Urinary bladder (tissue), 4 donors: ENCODE measurements around the gene KCNS3. TPM values are rescaled to one million over a fixed set of nuclear protein-coding genes. Genes with fewer than 3 reads are reported as not detected.
"Not testable (repeated sequence)": the region's sequence is repeated elsewhere in the genome, so short reads cannot be mapped to it uniquely, and the experiment has no call there.

Source experiments
- DNase-seq: peaks from one replicate; pipeline ENCODE4 v3.0.0-alpha.2; 2015; ENCODE audit errors: extremely low spot score
- H3K27ac ChIP-seq: one replicate; pipeline ENCODE4 v1.5.1; 2013; ENCODE audit warnings: low read depth, mild to moderate bottlenecking, moderate library complexity
- H3K36me3 ChIP-seq: one replicate; pipeline ENCODE4 v1.6.1; 2013; ENCODE audit warnings: mild to moderate bottlenecking, moderate library complexity; ENCODE audit not compliant: insufficient read depth
- H3K4me1 ChIP-seq: one replicate; pipeline ENCODE4 v1.6.1; 2013; ENCODE audit warnings: mild to moderate bottlenecking, moderate library complexity; ENCODE audit not compliant: insufficient read depth
- H3K4me3 ChIP-seq: one replicate; pipeline ENCODE4 v1.5.1; 2013; ENCODE audit warnings: low read depth, low read length
- WGBS: extraction: QIAGEN DNeasy Blood & Tissue Kit; methylation state at CpG from one replicate; pipeline ENCODE4 v1.1.7; 2013; 5-methylcytosine and 5-hydroxymethylcytosine counted together
- polyA plus RNA-seq: library from polyadenylated mRNA; stranded (reverse); fragments of 200-250 nt; gene quantifications from one replicate; pipeline ENCODE4 v1.2.3, GENCODE V29; 2013
- total RNA-seq: library from RNA; depleted of rRNA; stranded (reverse); fragments of >200 nt; gene quantifications from one replicate; pipeline ENCODE4 v1.2.3, GENCODE V29; 2014
- donor health status: healthy with polysubstance abuse.
- donor health status: healthy.

Gene KCNS3
- total and polyA plus RNA-seq, 2 donors, result 7.7 to 14.9 TPM

- Histone ChIP-seq H3K4me3 (no peak overlapping the region), H3K36me3 (no peaks in the 10 kb centered on the region), H3K4me1 (no peaks in the 10 kb centered on the region), H3K27ac (no peak overlapping the region)
- DNase-seq, result no peak
- WGBS, result 91% methylated on average over 1 of the region's 1 CpG
Measured at GRCh38 chr2:17936599-17936998, 58.1 kb downstream of the KCNS3 start.

GRCh38 chr2:17940091-17940630 lies 61.7 kb downstream of the KCNS3 start:
- H3K4me1 ChIP-seq, result no peaks in the 10 kb centered on the region
- H3K4me3 ChIP-seq, result no peak overlapping the region
- no peak overlapping the region for H3K27ac ChIP-seq
- no peaks in the 10 kb centered on the region for H3K36me3 ChIP-seq
- DNase-seq, result no peak
- WGBS, result 47% methylated on average over 2 of the region's 2 CpGs

- Histone ChIP-seq H3K36me3 (no peaks in the 10 kb centered on the region), H3K27ac (no peak overlapping the region), H3K4me1 (no peaks in the 10 kb centered on the region), H3K4me3 (no peak overlapping the region)
- no peak for DNase-seq
- WGBS, result 71% methylated on average over 4 of the region's 4 CpGs
Measured at GRCh38 chr2:17943444-17943843, 65.0 kb downstream of the KCNS3 start.

GRCh38 chr2:17947113-17947512 lies 68.6 kb downstream of the KCNS3 start:
- no peak for DNase-seq
- H3K27ac ChIP-seq, result no peak overlapping the region
- no peaks in the 10 kb centered on the region for H3K36me3 ChIP-seq
- H3K4me3 ChIP-seq, result no peak overlapping the region
- WGBS, result 88% methylated on average over 3 of the region's 3 CpGs
- H3K4me1 ChIP-seq, result no peaks in the 10 kb centered on the region

- WGBS, result 81% methylated on average over 6 of the region's 6 CpGs
- DNase-seq, result no peak
- Histone ChIP-seq H3K4me3 (no peak overlapping the region), H3K36me3 (no peaks in the 10 kb centered on the region), H3K4me1 (no peaks in the 10 kb centered on the region), H3K27ac (no peak overlapping the region)
Measured at GRCh38 chr2:17950006-17950405, 71.5 kb downstream of the KCNS3 start.

- Histone ChIP-seq H3K4me3 (no peak overlapping the region), H3K36me3 (no peaks in the 10 kb centered on the region), H3K4me1 (no peaks in the 10 kb centered on the region), H3K27ac (no peak overlapping the region)
- no peak for DNase-seq
- 84% methylated on average over 4 of the region's 4 CpGs for WGBS
Measured at GRCh38 chr2:17951563-17951962, 73.1 kb downstream of the KCNS3 start.

- 74% methylated on average over 4 of the region's 4 CpGs for WGBS
- DNase-seq, result no peak
- no peaks in the 10 kb centered on the region for H3K36me3 ChIP-seq
- H3K4me1 ChIP-seq, result no peaks in the 10 kb centered on the region
- H3K27ac ChIP-seq, result no peak overlapping the region
- no peak overlapping the region for H3K4me3 ChIP-seq
Measured at GRCh38 chr2:17958466-17959092, 80.1 kb downstream of the KCNS3 start.

GRCh38 chr2:17959356-17959755 lies 80.9 kb downstream of the KCNS3 start:
- WGBS, result 56% methylated on average over 3 of the region's 3 CpGs
- H3K27ac ChIP-seq, result no peak overlapping the region
- no peak for DNase-seq

GRCh38 chr2:17959833-17960232 lies 81.4 kb downstream of the KCNS3 start:
- DNase-seq, result no peak
- WGBS, result 81% methylated on average over 5 of the region's 5 CpGs

More at GRCh38 chr2:17959356-17959755, 80.9 kb downstream of the KCNS3 start:
- H3K4me1 ChIP-seq, result no peaks in the 10 kb centered on the region
- no peak overlapping the region for H3K4me3 ChIP-seq
- no peaks in the 10 kb centered on the region for H3K36me3 ChIP-seq

DNA sequence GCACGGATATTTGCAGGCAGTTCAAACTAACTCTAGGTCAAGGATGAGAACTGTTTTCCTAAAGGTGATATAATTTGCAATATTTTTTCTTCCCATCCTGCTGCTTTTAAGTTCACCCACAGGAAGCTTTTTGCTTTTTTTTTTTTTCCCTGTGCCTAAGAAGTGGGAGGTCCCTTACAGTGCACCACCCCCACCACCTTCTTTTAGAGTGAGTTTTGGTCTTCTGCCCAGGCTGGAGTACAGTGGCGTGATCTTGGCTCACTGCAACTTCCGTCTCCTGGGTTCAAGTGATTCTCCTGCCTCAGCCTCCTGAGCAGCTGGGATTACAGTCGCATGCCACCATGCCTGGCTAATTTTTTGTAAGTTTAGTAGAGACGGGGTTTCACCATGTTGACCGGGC lies 82.5 kb downstream of the KCNS3 start:
- Histone ChIP-seq H3K27ac (no peak overlapping the region), H3K4me3 (no peak overlapping the region), H3K4me1 (no peaks in the 10 kb centered on the region), H3K36me3 (no peaks in the 10 kb centered on the region)
- 80% methylated on average over 6 of the region's 6 CpGs for WGBS
- DNase-seq, result no peak

More at GRCh38 chr2:17959833-17960232, 81.4 kb downstream of the KCNS3 start:
- no peaks in the 10 kb centered on the region for H3K4me1 ChIP-seq
- H3K36me3 ChIP-seq, result no peaks in the 10 kb centered on the region
- H3K27ac ChIP-seq, result no peak overlapping the region
- H3K4me3 ChIP-seq, result no peak overlapping the region

- WGBS, result 96% methylated on average over 2 of the region's 2 CpGs
- no peaks in the 10 kb centered on the region for H3K36me3 ChIP-seq
- no peaks in the 10 kb centered on the region for H3K4me1 ChIP-seq
- no peak overlapping the region for H3K4me3 ChIP-seq
- H3K27ac ChIP-seq, result no peak overlapping the region
- DNase-seq, result no peak
Measured at GRCh38 chr2:17961789-17962188, 83.3 kb downstream of the KCNS3 start.

DNA sequence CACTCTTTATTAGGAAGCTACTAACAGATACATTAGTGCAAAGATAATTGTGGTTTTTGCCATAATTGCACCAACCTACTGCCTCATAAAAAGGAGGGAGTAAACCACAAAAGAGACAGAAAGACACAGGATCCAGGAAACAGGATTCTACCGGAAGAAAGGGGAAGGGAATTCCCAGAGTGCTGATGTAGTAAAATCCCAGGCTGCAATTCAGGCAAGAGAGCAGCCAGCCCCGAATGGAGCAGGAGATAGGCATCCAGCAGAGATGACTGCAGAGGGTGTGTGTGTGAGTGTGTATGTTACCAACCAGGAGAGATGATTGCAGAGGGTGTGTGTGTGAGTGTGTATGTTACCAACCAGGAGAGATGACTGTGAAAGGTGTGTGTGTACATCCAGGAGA lies 84.4 kb downstream of the KCNS3 start:
- WGBS, result 8% methylated on average over 2 of the region's 2 CpGs
- H3K27ac ChIP-seq, result no peak overlapping the region

GRCh38 chr2:17963571-17963970 lies 85.1 kb downstream of the KCNS3 start:
- H3K4me3 ChIP-seq, H3K27ac ChIP-seq, DNase-seq, H3K36me3 ChIP-seq, H3K4me1 ChIP-seq: not testable (repeated sequence)
- WGBS, result 93% methylated on average over 16 of the region's 16 CpGs

More for the DNA sequence above, 84.4 kb downstream of the KCNS3 start:
- no peaks in the 10 kb centered on the region for H3K4me1 ChIP-seq
- DNase-seq, result no peak
- no peak overlapping the region for H3K4me3 ChIP-seq
- H3K36me3 ChIP-seq, result no peaks in the 10 kb centered on the region

- H3K4me1 ChIP-seq, result no peaks in the 10 kb centered on the region
- H3K27ac ChIP-seq, result no peak overlapping the region
- no peaks in the 10 kb centered on the region for H3K36me3 ChIP-seq
- DNase-seq, result no peak
- 87% methylated on average over 3 of the region's 3 CpGs for WGBS
- H3K4me3 ChIP-seq, result no peak overlapping the region
Measured at GRCh38 chr2:17965196-17965595, 86.7 kb downstream of the KCNS3 start.
